Left kidney (tissue), 2 donors: ENCODE measurements around the gene EYS. TPM values are rescaled to one million over a fixed set of nuclear protein-coding genes. Genes with fewer than 3 reads are reported as not detected.
A peak's percentile ranks its signal among the peaks of the same experiment; 100 is the strongest.
"Not testable (repeated sequence)": the region's sequence is repeated elsewhere in the genome, so short reads cannot be mapped to it uniquely, and the experiment has no call there.

ENCODE experiments used
- DNase-seq: peaks from one replicate; pipeline ENCODE4 v3.0.0-alpha.2; 2013
- polyA plus RNA-seq: library from polyadenylated mRNA; unstranded; fragments of 120-200 nt; gene quantifications from one replicate; pipeline ENCODE4 v1.2.1, GENCODE V29; 2013; ENCODE audit not compliant: insufficient read length

EYS gene
- polyA plus RNA-seq, 1 donor = 0.96 TPM

GRCh38 chr6:64037427-64037826, 1669.6 kb downstream of the EYS start:
- no peak for DNase-seq

- no peak for DNase-seq
Observed at GRCh38 chr6:64034910-64035655, 1671.9 kb downstream of the EYS start.

- DNase-seq = no peak
Observed at GRCh38 chr6:64034291-64034690, 1672.7 kb downstream of the EYS start.

- DNase-seq = not testable (repeated sequence)
Observed at GRCh38 chr6:64030950-64031618, 1675.9 kb downstream of the EYS start.

GRCh38 chr6:64023693-64024092, 1683.3 kb downstream of the EYS start:
- DNase-seq = no peak

- DNase-seq = no peak
Observed at GRCh38 chr6:64014595-64014994, 1692.4 kb downstream of the EYS start.

- DNase-seq = peak; percentile 26
Observed at GRCh38 chr6:64013011-64013410, 1694.0 kb downstream of the EYS start.

GRCh38 chr6:64012351-64013001, 1694.5 kb downstream of the EYS start:
- peak; percentile 62 for DNase-seq

GRCh38 chr6:64010666-64011065, 1696.4 kb downstream of the EYS start:
- DNase-seq = no peak

GRCh38 chr6:64010010-64010409, 1697.0 kb downstream of the EYS start:
- peak; percentile 14 for DNase-seq

GRCh38 chr6:64006246-64006645, 1700.8 kb downstream of the EYS start:
- DNase-seq = no peak

- no peak for DNase-seq
Observed at GRCh38 chr6:64000818-64001491, 1706.1 kb downstream of the EYS start.

GRCh38 chr6:63999613-64000012, 1707.4 kb downstream of the EYS start:
- DNase-seq = no peak

- DNase-seq = no peak
Observed at GRCh38 chr6:63998991-63999390, 1708.0 kb downstream of the EYS start.

GRCh38 chr6:63997734-63998133, 1709.3 kb downstream of the EYS start:
- DNase-seq = no peak

GRCh38 chr6:63997221-63997620, 1709.8 kb downstream of the EYS start:
- no peak for DNase-seq

- DNase-seq = no peak
Observed at GRCh38 chr6:63985223-63985622, 1721.8 kb downstream of the EYS start.

GRCh38 chr6:63975699-63976098, 1731.3 kb downstream of the EYS start:
- DNase-seq = no peak

GRCh38 chr6:63968650-63969049, 1738.4 kb downstream of the EYS start:
- no peak for DNase-seq

- DNase-seq = no peak
Observed at GRCh38 chr6:63964366-63964765, 1742.7 kb downstream of the EYS start.

GRCh38 chr6:63963769-63964315, 1743.2 kb downstream of the EYS start:
- no peak for DNase-seq

- not testable (repeated sequence) for DNase-seq
Observed at GRCh38 chr6:63953336-63954021, 1753.5 kb downstream of the EYS start.
